ENCODE results near the gene STK26. TPM values are rescaled to one million over a fixed set of nuclear protein-coding genes. Genes with fewer than 3 reads are reported as not detected.
A peak's percentile ranks its signal among the peaks of the same experiment; 100 is the strongest.
"Not testable (repeated sequence)": the region's sequence is repeated elsewhere in the genome, so short reads cannot be mapped to it uniquely, and the experiment has no call there.

Gene STK26
- total RNA-seq, 1 experiment from 2014 or later = 18.8 TPM

GRCh38 chrX:132093239-132093860 is 70.2 kb downstream of the STK26 start:
- DNase-seq (ENCODE audit: low spot score) = no peak

- DNase-seq (ENCODE audit: low spot score) = no peak
These were observed 71.1 kb downstream of the STK26 start for GRCh38 chrX:132094164-132094563.

DNA sequence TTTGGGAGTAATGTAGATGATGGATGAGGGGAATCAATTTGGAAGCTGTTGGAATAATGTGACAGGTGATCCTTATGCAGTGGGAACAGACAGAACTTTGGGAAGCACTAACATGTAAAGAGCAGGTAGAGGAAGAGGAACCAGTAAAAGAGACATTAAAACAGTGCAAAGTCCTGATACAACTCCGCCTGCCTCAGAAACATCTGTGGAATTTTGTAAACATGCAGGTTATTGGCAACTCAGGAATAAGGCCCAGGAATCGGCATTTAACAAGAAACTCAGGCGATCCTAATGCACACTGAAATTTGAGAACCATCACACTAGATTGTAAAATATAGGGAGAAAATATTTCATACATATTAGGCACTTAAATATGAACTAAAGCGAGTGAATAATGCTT is 75.6 kb downstream of the STK26 start:
- DNase-seq (ENCODE audit: low spot score) = not testable (repeated sequence)

- DNase-seq (ENCODE audit: low spot score) = no peak
These were observed 78.1 kb downstream of the STK26 start for GRCh38 chrX:132101206-132101605.

GRCh38 chrX:132101799-132102198 is 78.7 kb downstream of the STK26 start:
- DNase-seq (ENCODE audit: low spot score) = no peak

DNA sequence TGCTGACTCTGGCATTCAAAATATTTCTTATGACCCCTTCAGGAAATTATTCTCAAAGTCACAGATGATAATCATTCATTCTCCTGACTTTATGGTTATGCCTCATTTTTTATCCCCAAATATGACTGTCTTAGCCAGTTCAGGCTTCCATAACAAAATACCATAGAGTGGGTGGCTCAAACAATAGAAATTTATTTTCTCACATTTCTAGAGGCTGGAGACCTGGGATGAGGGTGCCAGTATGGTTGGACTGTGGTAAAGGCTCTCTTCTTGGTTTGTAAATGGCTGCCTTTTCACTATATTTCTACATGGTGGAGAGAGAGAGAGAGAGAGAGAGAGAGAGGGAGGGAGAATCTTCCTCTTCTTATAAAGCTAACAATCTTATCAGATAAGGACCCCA is 84.2 kb downstream of the STK26 start:
- DNase-seq (ENCODE audit: low spot score) = no peak

GRCh38 chrX:132114607-132115006 is 91.5 kb downstream of the STK26 start:
- no peak for DNase-seq (ENCODE audit: low spot score)

- DNase-seq (ENCODE audit: low spot score) = no peak
These were observed 92.7 kb downstream of the STK26 start for GRCh38 chrX:132115792-132116191.

- no peak for DNase-seq (ENCODE audit: low spot score)
These were observed 95.3 kb downstream of the STK26 start for GRCh38 chrX:132118358-132118757.

DNA sequence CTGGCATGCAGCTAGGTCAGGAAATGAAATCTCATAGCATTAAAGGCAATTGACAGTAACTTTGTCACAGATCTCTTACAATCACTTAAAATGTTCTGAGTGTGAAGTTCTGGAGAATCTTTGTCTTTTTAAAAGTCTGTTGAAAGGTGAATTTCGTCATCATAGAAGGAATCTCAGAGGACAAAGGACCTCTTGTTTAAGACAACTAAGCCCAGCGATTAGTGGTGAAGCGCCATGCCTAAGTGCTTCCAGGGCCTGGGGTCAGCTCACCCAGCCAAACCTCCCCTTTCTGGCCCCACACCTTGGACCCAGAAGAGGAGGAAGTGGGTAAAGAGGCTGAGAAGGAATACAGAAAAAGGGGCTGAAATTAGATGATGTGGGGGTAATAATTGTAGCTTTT is 96.2 kb downstream of the STK26 start:
- peak; percentile 65 for DNase-seq (ENCODE audit: low spot score)

- DNase-seq (ENCODE audit: low spot score) = peak; percentile 81
These were observed 96.9 kb downstream of the STK26 start for GRCh38 chrX:132119821-132120515.

DNA sequence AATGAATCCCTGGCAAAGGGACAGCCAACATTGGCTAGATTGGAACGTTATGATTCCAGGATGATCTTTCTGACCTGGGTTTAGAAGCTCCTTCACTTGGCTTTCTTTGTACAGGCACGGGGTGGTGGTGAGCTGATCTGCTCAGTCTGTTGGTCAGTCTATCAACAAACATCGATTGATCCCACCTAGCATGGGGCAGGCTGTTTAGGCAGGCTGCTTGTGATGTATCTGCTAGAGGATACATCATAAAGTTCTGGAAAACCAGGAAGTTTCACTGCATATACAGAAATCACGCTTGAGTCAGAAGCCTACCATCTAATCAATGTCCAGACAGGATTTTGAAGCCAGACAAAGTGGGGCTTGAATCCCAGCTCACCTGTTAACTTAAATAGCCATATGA is 97.8 kb downstream of the STK26 start:
- no peak for DNase-seq (ENCODE audit: low spot score)

Other genes starting within 250 kb of the STK26 start
- not detected in 2 replicates for gene FRMD7, start 104.7 kb downstream of the STK26 start, total RNA-seq (2014; rRNA removed; shearing (Covaris generic))
- gene RAP2C, start 196.1 kb downstream of the STK26 start, total RNA-seq (2014; rRNA removed; shearing (Covaris generic)) = 12.7 and 152 TPM in 2 replicates

Data from HT-29 (cell line).